A549 (cell line): Measurements from ENCODE around the gene L3HYPDH. TPM values are rescaled to one million over a fixed set of nuclear protein-coding genes. Genes with fewer than 3 reads are reported as not detected.
A peak's percentile ranks its signal among the peaks of the same experiment; 100 is the strongest.

Source experiments
- CBX8 ChIP-seq: fragments of 200-600 bp; sonication (generic); IDR thresholded peaks from 2 replicates; pipeline ENCODE4 v1.6.1; 2016
- CEBPB ChIP-seq, 2 experiments: fragments of >200 bp in 1 of 2; sonication (Bioruptor Twin) in 1 of 2; formaldehyde crosslinking in 1 of 2; IDR thresholded peaks; 2 replicates each; pipeline ENCODE4 v1.6.1; 2012 to 2016
- CHD4 ChIP-seq: fragments of 200-600 bp; sonication (generic); IDR thresholded peaks from 2 replicates; pipeline ENCODE4 v1.6.1; 2016; ENCODE audit warnings: antibody characterized with exemption, mild to moderate bottlenecking, borderline replicate concordance
- E2F6 ChIP-seq: IDR thresholded peaks from 2 replicates; pipeline ENCODE4 v1.6.1; 2012; ENCODE audit warnings: low read depth, borderline replicate concordance
- EHMT2 ChIP-seq: fragments of 200-600 bp; sonication (generic); IDR thresholded peaks from 2 replicates; pipeline ENCODE4 v1.6.1; 2016; ENCODE audit warnings: antibody characterized with exemption, low read depth, mild to moderate bottlenecking, moderate library complexity
- EP300 ChIP-seq, 2 experiments: fragments of >200 bp; sonication (Bioruptor Twin); formaldehyde crosslinking; IDR thresholded peaks; 2 replicates in 1 of 2; 3 replicates in 1 of 2; pipeline ENCODE4 v1.6.1; 2016 to 2017
- FOSL2 ChIP-seq, 2 experiments: fragments of 450-650 bp in 1 of 2; fragments of >200 bp in 1 of 2; sonication (Bioruptor Twin) in 1 of 2; formaldehyde crosslinking; IDR thresholded peaks; 2 replicates each; pipeline versions ENCODE4 v1.5.0 to v1.6.1; 2016 to 2020; ENCODE audit warnings: mild to moderate bottlenecking in 1 of 2, moderate library complexity in 1 of 2
- GATA3 ChIP-seq: IDR thresholded peaks from 2 replicates; pipeline ENCODE4 v1.6.1; 2012; ENCODE audit warnings: borderline replicate concordance
- HEYL ChIP-seq: fragments of 250-450 bp; sonication (Bioruptor Pico); IDR thresholded peaks from 2 replicates; pipeline ENCODE4 v1.8.0; 2021; ENCODE audit warnings: mild to moderate bottlenecking, moderate library complexity
- HOXB13 ChIP-seq: fragments of 250-450 bp; sonication (Bioruptor Pico); IDR thresholded peaks from 2 replicates; pipeline ENCODE4 v1.5.0; 2020; ENCODE audit warnings: low read depth, mild to moderate bottlenecking, moderate library complexity
- JUN ChIP-seq, 2 experiments: fragments of >200 bp; sonication (Bioruptor Twin); formaldehyde crosslinking; IDR thresholded peaks; 2 replicates in 1 of 2; 3 replicates in 1 of 2; pipeline ENCODE4 v1.6.1; 2016 to 2017
- KDM1A ChIP-seq: fragments of 200-600 bp; sonication (generic); IDR thresholded peaks from 2 replicates; pipeline ENCODE4 v1.6.1; 2016; ENCODE audit warnings: low read depth, mild to moderate bottlenecking
- KDM5A ChIP-seq: fragments of 200-600 bp; sonication (generic); IDR thresholded peaks from 2 replicates; pipeline ENCODE4 v1.6.1; 2016; ENCODE audit warnings: antibody characterized with exemption, mild to moderate bottlenecking
- MAFK ChIP-seq: fragments of 450-650 bp; IDR thresholded peaks from 2 replicates; pipeline ENCODE4 v1.6.1; 2014; ENCODE audit not compliant: partially characterized antibody
- MYC ChIP-seq: IDR thresholded peaks from 2 replicates; pipeline ENCODE4 v1.6.1; 2012; ENCODE audit warnings: mild to moderate bottlenecking, inconsistent platforms, low read length, improper control_type of control experiment, borderline replicate concordance
- NR3C1 ChIP-seq: fragments of >200 bp; sonication (Bioruptor Twin); formaldehyde crosslinking; IDR thresholded peaks from 3 replicates; pipeline ENCODE4 v1.6.1; 2017
- POLR2A ChIP-seq: IDR thresholded peaks from 2 replicates; pipeline ENCODE4 v1.6.1; 2012; ENCODE audit warnings: mild to moderate bottlenecking, low read length
- POLR2AphosphoS2 ChIP-seq: conservative IDR thresholded peaks from 2 replicates; pipeline ENCODE4 v1.6.1; 2012; ENCODE audit warnings: low read length, improper control_type of control experiment, inconsistent platforms
- RAD21 ChIP-seq, 2 experiments: fragments of >200 bp in 1 of 2; sonication (Bioruptor Twin) in 1 of 2; formaldehyde crosslinking in 1 of 2; IDR thresholded peaks in 1 of 2; conservative IDR thresholded peaks in 1 of 2; 2 replicates in 1 of 2; 3 replicates in 1 of 2; pipeline ENCODE4 v1.6.1; 2012 to 2018; ENCODE audit warnings: inconsistent platforms in 1 of 2
- RARB ChIP-seq: fragments of 250-450 bp; sonication (Bioruptor Pico); IDR thresholded peaks from 2 replicates; pipeline ENCODE4 v1.8.0; 2021; ENCODE audit warnings: mild to moderate bottlenecking, moderate library complexity
- REST ChIP-seq: fragments of 200-600 bp; sonication (generic); IDR thresholded peaks from 2 replicates; pipeline ENCODE4 v1.6.1; 2016; ENCODE audit warnings: antibody characterized with exemption, mild to moderate bottlenecking, moderate library complexity
- RFX5 ChIP-seq: fragments of 450-650 bp; IDR thresholded peaks from 2 replicates; pipeline ENCODE4 v1.7.1; 2014; ENCODE audit warnings: antibody characterized with exemption, mild to moderate bottlenecking, moderate library complexity
- SREBF2 ChIP-seq: fragments of 450-650 bp; IDR thresholded peaks from 2 replicates; pipeline ENCODE4 v1.6.1; 2014; ENCODE audit warnings: mild to moderate bottlenecking, moderate library complexity
- TFCP2L1 ChIP-seq: fragments of 250-450 bp; sonication (Bioruptor Pico); IDR thresholded peaks from 2 replicates; pipeline ENCODE4 v1.5.0; 2021; ENCODE audit warnings: mild to moderate bottlenecking
- USF2 ChIP-seq: fragments of 450-650 bp; IDR thresholded peaks from 2 replicates; pipeline ENCODE4 v1.6.1; 2014; ENCODE audit warnings: antibody characterized with exemption
- ZC3H11A ChIP-seq: fragments of 450-650 bp; IDR thresholded peaks from 2 replicates; pipeline ENCODE4 v1.6.1; 2014; ENCODE audit warnings: antibody characterized with exemption, mild to moderate bottlenecking
- ZFP36 ChIP-seq: fragments of 450-650 bp; IDR thresholded peaks from 2 replicates; pipeline ENCODE4 v1.6.1; 2014; ENCODE audit warnings: borderline replicate concordance; ENCODE audit not compliant: partially characterized antibody
- ZSCAN20 ChIP-seq: fragments of 250-450 bp; sonication (Bioruptor Pico); IDR thresholded peaks from 2 replicates; pipeline ENCODE4 v1.8.0; 2022; ENCODE audit warnings: mild to moderate bottlenecking, moderate library complexity
- polyA plus RNA-seq, 4 experiments: library from polyadenylated mRNA; depleted of rRNA in 3 of 4; stranded (reverse); fragments of >200 nt; fragmentation: RNase III in 1 of 4; extraction: RNeasy Plus Mini Kit Qiagen cat#74134 plus additional on column Dnase treatment in 1 of 4; gene quantifications; 2 replicates in 3 of 4; 3 replicates in 1 of 4; pipeline ENCODE4 v1.2.3, GENCODE V29; 2011 to 2017
- TF ChIP-seq, protein P1 (sequence below): fragments of >200 bp; sonication (Bioruptor Twin); formaldehyde crosslinking; IDR thresholded peaks from 3 replicates; pipeline ENCODE4 v1.5.1; 2016
- TF ChIP-seq, protein P2 (sequence below): fragments of 150-350 bp; IDR thresholded peaks from 2 replicates; pipeline ENCODE4 v1.6.1; 2014; ENCODE audit warnings: low read depth, mild to moderate bottlenecking, low read length
- TF ChIP-seq, protein P3 (sequence below): fragments of >200 bp; sonication (Bioruptor Twin); formaldehyde crosslinking; IDR thresholded peaks from 3 replicates; pipeline ENCODE4 v1.6.1; 2016
- TF ChIP-seq, protein P4 (sequence below): fragments of 250-450 bp; sonication (Bioruptor Pico); IDR thresholded peaks from 2 replicates; pipeline ENCODE4 v1.5.0; 2020; ENCODE audit warnings: low read depth, mild to moderate bottlenecking, moderate library complexity

L3HYPDH gene
- polyA plus RNA-seq, 2 of the 4 experiments (the other 2 are of a cell fraction): 47.5 to 100.0 TPM

- no peak for TF ChIP-seq POLR2AphosphoS2
- no peak for TF ChIP-seq NR3C1
- no peak for TF ChIP-seq TFCP2L1 (CRISPR knock-in tag)
- no peak for TF ChIP-seq CHD4
- TF ChIP-seq, protein P1, sequence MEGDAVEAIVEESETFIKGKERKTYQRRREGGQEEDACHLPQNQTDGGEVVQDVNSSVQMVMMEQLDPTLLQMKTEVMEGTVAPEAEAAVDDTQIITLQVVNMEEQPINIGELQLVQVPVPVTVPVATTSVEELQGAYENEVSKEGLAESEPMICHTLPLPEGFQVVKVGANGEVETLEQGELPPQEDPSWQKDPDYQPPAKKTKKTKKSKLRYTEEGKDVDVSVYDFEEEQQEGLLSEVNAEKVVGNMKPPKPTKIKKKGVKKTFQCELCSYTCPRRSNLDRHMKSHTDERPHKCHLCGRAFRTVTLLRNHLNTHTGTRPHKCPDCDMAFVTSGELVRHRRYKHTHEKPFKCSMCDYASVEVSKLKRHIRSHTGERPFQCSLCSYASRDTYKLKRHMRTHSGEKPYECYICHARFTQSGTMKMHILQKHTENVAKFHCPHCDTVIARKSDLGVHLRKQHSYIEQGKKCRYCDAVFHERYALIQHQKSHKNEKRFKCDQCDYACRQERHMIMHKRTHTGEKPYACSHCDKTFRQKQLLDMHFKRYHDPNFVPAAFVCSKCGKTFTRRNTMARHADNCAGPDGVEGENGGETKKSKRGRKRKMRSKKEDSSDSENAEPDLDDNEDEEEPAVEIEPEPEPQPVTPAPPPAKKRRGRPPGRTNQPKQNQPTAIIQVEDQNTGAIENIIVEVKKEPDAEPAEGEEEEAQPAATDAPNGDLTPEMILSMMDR: no peak
- TF ChIP-seq USF2: no peak
- TF ChIP-seq ZC3H11A: no peak
- peak; percentile 23; the same call in 1 of the 2 replicates for TF ChIP-seq RARB (CRISPR knock-in tag)
- TF ChIP-seq POLR2A: no peak
- TF ChIP-seq KDM5A: no peak
- no peak for TF ChIP-seq CEBPB (IDR thresholded peaks at IDR 0.05)
- TF ChIP-seq EP300 (IDR thresholded peaks at IDR 0.05): peak in 1 of 2 experiments; percentile 35; a peak in 1 of 5 replicates
- TF ChIP-seq, protein P2, sequence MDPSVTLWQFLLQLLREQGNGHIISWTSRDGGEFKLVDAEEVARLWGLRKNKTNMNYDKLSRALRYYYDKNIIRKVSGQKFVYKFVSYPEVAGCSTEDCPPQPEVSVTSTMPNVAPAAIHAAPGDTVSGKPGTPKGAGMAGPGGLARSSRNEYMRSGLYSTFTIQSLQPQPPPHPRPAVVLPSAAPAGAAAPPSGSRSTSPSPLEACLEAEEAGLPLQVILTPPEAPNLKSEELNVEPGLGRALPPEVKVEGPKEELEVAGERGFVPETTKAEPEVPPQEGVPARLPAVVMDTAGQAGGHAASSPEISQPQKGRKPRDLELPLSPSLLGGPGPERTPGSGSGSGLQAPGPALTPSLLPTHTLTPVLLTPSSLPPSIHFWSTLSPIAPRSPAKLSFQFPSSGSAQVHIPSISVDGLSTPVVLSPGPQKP: no peak
- no peak for TF ChIP-seq EHMT2
- TF ChIP-seq ZSCAN20 (CRISPR knock-in tag): no peak
- TF ChIP-seq, protein P3, sequence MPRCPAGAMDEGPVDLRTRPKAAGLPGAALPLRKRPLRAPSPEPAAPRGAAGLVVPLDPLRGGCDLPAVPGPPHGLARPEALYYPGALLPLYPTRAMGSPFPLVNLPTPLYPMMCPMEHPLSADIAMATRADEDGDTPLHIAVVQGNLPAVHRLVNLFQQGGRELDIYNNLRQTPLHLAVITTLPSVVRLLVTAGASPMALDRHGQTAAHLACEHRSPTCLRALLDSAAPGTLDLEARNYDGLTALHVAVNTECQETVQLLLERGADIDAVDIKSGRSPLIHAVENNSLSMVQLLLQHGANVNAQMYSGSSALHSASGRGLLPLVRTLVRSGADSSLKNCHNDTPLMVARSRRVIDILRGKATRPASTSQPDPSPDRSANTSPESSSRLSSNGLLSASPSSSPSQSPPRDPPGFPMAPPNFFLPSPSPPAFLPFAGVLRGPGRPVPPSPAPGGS: peak; percentile 50; the same call in 1 of the 3 replicates
- no peak for TF ChIP-seq HOXB13 (CRISPR knock-in tag)
- no peak for TF ChIP-seq CBX8
- TF ChIP-seq HEYL: no peak
- TF ChIP-seq, protein P4, sequence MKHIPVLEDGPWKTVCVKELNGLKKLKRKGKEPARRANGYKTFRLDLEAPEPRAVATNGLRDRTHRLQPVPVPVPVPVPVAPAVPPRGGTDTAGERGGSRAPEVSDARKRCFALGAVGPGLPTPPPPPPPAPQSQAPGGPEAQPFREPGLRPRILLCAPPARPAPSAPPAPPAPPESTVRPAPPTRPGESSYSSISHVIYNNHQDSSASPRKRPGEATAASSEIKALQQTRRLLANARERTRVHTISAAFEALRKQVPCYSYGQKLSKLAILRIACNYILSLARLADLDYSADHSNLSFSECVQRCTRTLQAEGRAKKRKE (CRISPR knock-in tag): no peak
- peak; percentile 33; the same call in 1 of the 2 replicates for TF ChIP-seq GATA3
- no peak for TF ChIP-seq E2F6
- TF ChIP-seq REST: no peak
- TF ChIP-seq MYC: 0 out of 2 replicates have a peak, but pooled peaks have one; percentile 5
- TF ChIP-seq MAFK: peak; percentile 68
- TF ChIP-seq JUN (IDR thresholded peaks at IDR 0.05): no peak; a peak in 1 of 5 replicates
- peak; percentile 89 for TF ChIP-seq KDM1A
- no peak for TF ChIP-seq SREBF2
- TF ChIP-seq FOSL2 (IDR thresholded peaks at IDR 0.05): no peak; the same call in 1 of the 2 replicates
- TF ChIP-seq FOSL2 (CRISPR knock-in tag; IDR thresholded peaks at IDR 0.05): peak; percentile 64
- TF ChIP-seq RFX5: no peak
- TF ChIP-seq RAD21 (conservative IDR thresholded peaks at IDR 0.05 in 1 of 2, IDR thresholded peaks at IDR 0.05 in 1 of 2): no peak
- TF ChIP-seq ZFP36: peak; percentile 48
Observed at GRCh38 chr14:59482541-59483331, 1.5 kb downstream of the L3HYPDH start (continued).
